Bronchial epithelial cell (primary cell): ENCODE results near the gene TIMM8B. TPM values are rescaled to one million over a fixed set of nuclear protein-coding genes. Genes with fewer than 3 reads are reported as not detected.

Experiments
- total RNA-seq: library from RNA; depleted of rRNA; stranded (reverse); fragments of >200 nt; gene quantifications from 2 replicates; pipeline ENCODE4 v1.2.1, GENCODE V29; 2014

TIMM8B gene
- total RNA-seq, 1 donor from 2014 or later: 66.3 TPM

Other genes starting within 250 kb of the TIMM8B start
- gene ALG9, start 215.2 kb downstream of the TIMM8B start, total RNA-seq: 24.3 and 30.5 TPM in 2 replicates
- gene FDXACB1, start 207.6 kb downstream of the TIMM8B start, total RNA-seq: 0.77 and 2.4 TPM in 2 replicates
- 14.5 and 17.3 TPM in 2 replicates for gene CFAP68, start 207.2 kb downstream of the TIMM8B start, total RNA-seq
- gene CRYAB, start 175.0 kb downstream of the TIMM8B start, total RNA-seq: 1.2 TPM in 1 of 2 replicates, not detected in the other
- gene HSPB2, start 174.0 kb downstream of the TIMM8B start, total RNA-seq: not detected in 2 replicates
- gene C11orf52, start 167.8 kb downstream of the TIMM8B start, total RNA-seq: 0.26 and 2.3 TPM in 2 replicates
- 9.5 and 10.8 TPM in 2 replicates for gene DIXDC1, start 149.4 kb downstream of the TIMM8B start, total RNA-seq
- gene DLAT, start 61.3 kb downstream of the TIMM8B start, total RNA-seq: 24.5 and 27.4 TPM in 2 replicates
- gene PIH1D2, start 12.7 kb downstream of the TIMM8B start, total RNA-seq: 0.51 and 0.53 TPM in 2 replicates
- gene NKAPD1, start 12.5 kb downstream of the TIMM8B start, total RNA-seq: 23.3 and 24.5 TPM in 2 replicates
- 103 and 133 TPM in 2 replicates for gene SDHD, start 117 bp upstream of the TIMM8B start, total RNA-seq
- 33.8 and 72.1 TPM in 2 replicates for gene IL18, start 77.3 kb upstream of the TIMM8B start, total RNA-seq
- gene TEX12, start 80.6 kb upstream of the TIMM8B start, total RNA-seq: 0.26 TPM in 1 of 2 replicates, not detected in the other
- 1.0 and 2.1 TPM in 2 replicates for gene BCO2, start 88.8 kb upstream of the TIMM8B start, total RNA-seq
- gene PTS, start 139.7 kb upstream of the TIMM8B start, total RNA-seq: 68.4 and 74.4 TPM in 2 replicates
- not detected in 2 replicates for gene PLET1, start 174.1 kb upstream of the TIMM8B start, total RNA-seq